A549 treated with ZK216348 at 1 μM for 4 hours (cell line): ENCODE results near the gene CHPF2. TPM values are rescaled to one million over a fixed set of nuclear protein-coding genes. Genes with fewer than 3 reads are reported as not detected.

Experiments used
- total RNA-seq: library from RNA; stranded (reverse); fragments of 200-300 nt; extraction: Qiagen RNA extraction; gene quantifications from 5 replicates; pipeline ENCODE4 v1.2.3, GENCODE V29; 2022; ENCODE audit warnings: low read depth

The CHPF2 gene
- 29.8 to 50.8 TPM (median 45.0 TPM) in 5 replicates for total RNA-seq

DNA sequence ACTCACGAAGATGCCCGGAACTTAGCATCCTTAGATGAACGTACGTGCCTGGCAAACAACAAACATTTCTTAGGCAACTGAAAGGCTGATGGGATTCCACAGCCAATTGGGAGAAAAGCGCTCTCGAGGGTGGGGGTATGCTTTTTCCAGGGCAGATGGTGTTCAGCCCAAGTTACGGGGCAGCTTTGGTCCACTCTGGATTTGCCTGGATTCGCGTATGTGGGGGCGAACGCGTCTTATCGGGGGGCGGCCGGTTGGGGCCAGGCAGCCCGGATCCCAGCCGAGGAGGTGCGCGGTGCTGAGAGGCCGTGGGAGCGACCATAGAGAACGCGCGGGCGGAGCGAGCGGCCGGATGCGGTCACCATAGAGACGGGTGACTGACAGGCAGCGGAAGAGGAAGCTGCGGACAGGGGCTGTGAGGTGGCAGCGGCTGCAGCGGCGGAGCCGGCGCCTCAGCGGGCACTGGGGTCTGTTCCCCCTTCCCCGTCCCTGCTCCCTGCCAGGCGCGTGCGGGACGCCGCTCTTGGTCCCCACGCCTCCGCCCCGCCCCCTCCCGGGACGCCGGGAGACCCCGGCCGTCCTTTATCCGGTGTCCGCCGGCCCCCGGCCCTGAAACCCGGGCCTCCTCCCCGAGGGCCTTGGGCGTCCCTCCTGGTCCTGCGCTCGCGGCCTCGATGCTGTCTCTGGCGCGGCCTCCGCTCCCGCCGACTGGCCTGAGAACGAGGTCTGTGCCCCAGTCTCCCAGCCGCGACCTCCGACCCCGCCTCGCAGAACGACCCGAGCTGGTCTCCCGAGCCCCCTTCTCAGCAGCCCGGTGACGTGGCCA lies at the start of gene CHPF2:
Gene CHPF2, plus strand, starts transcription at position 393 of the 826 bp plus-strand sequence. CDS start 1,529 bp downstream, outside the sequence.

DNA sequence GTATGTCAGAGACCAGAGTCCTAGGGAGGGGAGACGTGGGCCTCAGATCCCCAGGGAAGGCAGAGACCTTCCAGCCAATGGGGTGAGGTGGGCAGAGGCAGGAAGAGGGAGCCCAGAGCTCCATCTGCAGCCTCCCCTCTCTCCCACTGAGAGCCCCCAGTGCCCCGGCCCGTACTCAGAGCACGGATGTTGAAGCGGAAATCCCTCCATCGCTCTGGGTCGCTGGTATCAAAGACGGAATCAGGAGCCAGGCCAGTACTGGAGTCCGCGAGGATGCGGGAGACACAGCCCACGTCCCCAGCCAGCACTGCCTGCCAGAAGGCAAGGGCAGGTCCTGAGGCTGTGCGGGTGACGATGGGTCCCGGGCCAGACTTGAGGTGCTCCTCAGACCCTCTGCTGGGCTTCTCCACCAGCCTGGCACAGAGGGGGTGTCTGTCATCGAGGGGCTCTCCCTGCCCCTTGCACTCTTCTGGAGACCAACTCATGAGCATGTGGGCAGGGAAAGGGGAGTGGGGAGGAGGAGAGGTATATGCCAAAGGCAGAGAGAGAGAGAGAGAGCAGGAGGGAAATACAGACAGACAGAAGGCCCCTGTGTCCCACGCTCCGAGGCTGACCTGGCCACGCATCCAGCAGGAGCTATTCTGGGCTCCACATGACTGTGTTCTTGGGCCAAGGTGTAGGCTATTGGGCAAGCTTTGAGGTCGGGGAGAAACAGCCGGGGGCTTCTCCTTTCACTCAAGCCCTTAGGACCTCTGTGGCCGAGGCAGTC lies 45.5 kb upstream of the CHPF2 start, which contains the start of gene ASB10:
Gene ASB10, minus strand, starts transcription at position 611 of the 769 bp plus-strand sequence. Its CDS starts 120 bp downstream, at position 491.

DNA sequence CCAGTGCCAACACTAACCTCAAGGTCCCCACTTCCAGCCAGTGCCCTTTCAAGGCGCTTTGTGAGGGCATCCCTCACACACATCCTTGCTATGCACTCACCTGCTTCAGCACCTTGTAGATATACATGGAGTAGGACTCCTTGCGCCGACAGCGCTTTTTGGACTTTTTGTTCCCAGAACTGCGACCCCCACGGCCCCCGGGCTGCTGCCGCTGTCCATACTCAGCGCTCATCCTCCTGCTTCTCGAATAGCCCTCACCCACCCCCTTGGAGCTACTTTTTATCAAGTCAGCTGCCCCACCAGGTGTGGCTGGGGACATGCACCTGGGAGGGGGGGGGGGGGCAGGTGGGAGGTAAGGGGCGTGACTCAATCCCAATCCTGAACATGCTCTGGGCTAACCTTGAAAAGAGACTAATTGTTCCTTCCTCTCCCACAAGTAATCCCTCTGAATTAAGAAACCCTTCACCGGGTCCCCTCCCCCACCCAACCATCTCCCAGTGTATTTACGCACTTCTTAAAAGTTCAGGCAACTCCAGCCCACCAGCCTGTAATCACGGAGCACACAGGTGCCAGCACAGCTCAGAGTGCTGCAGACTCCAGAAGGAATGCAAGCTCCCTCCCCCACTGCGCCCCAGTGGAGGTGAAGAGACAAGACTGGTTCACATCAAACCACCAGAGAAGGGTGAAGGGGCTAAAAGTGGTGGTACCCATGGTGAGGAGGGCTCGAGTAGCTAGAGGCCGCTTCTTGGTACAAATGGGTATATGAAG lies 22.0 kb upstream of the CHPF2 start, which contains the start of gene H2BK1:
Gene H2BK1, minus strand, starts transcription at position 402 of the 768 bp plus-strand sequence. Its CDS starts 170 bp downstream, at position 232.

DNA sequence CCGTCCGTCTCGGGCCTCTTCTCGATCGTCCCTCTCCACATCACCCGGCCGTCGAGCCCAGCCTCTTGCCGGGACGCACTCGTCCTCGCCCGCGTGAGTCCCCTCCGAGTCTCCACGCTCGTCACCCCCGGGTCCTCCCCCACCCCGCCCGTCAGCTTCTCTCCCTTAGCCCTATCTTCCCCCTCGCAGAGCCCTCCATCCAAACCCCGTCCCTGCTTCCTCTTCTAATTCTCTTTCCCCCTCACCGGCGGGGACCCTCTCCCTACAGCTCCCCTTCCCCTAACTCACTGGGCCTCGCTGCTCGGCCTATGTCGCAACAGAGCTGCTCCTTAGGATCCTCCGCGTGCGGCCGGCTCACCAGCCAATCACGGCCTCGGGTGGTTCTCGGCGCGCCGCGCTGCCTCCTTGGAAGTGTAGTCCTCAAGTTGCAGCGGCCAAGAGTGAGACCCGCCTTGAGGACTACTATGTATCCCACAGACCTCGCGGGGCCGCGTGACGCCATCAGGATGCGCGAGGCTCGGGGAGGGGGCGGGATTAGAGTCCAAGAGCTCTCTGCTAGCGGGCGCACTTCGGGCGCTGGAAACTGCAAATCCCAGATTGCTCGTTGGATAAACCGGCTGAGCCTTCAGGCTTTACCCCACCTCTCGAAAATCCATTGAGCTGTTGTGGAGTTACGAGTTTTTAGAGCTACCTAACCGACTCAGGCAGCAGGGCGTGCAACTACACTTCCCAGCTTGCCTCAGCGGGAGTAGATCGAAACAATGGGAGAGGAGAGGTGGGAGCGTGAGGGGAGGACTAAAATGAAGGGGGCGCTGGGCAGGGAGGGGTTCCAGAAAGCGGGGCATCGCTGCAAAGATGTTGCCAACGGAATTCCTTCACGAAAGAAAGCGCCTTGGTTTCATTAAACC lies 5.2 kb upstream of the CHPF2 start, which contains the start of gene ABCF2:
Gene ABCF2, minus strand, starts transcription at position 331 of the 908 bp plus-strand sequence. CDS start 747 bp downstream, outside the sequence.

GRCh38 chr7:151248346-151249033 lies 16.2 kb downstream of the CHPF2 start, which contains the start of gene SMARCD3:
SMARCD3 (minus strand) TSS chr7:151248694; CDS start chr7:151248562, 132 bp downstream.

Other genes with a start within 250 kb of the CHPF2 start
- gene NOS3, start 241.5 kb upstream of the CHPF2 start, total RNA-seq = 0.07 to 1.0 TPM (median 0.46 TPM) in 5 replicates
- 0.25 to 0.94 TPM (median 0.43 TPM) in 5 replicates for gene ATG9B, start 208.0 kb upstream of the CHPF2 start, total RNA-seq
- gene ABCB8, start 204.0 kb upstream of the CHPF2 start, total RNA-seq = 26.6 to 53.5 TPM (median 47.4 TPM) in 5 replicates
- 6.8 to 11.5 TPM (median 9.8 TPM) in 5 replicates for gene ASIC3, start 184.0 kb upstream of the CHPF2 start, total RNA-seq
- gene CDK5, start 174.6 kb upstream of the CHPF2 start, total RNA-seq = 31.4 to 36.6 TPM (median 35.2 TPM) in 5 replicates
- gene SLC4A2, start 172.9 kb upstream of the CHPF2 start, total RNA-seq = 149 to 300 TPM (median 293 TPM) in 5 replicates
- 40.8 to 89.4 TPM (median 74.8 TPM) in 5 replicates for gene FASTK, start 151.7 kb upstream of the CHPF2 start, total RNA-seq
- 25.0 to 62.9 TPM (median 56.1 TPM) in 5 replicates for gene TMUB1, start 149.0 kb upstream of the CHPF2 start, total RNA-seq
- 37.7 to 73.4 TPM (median 64.2 TPM) in 5 replicates for gene AGAP3, start 146.0 kb upstream of the CHPF2 start, total RNA-seq
- gene GBX1, start 64.8 kb upstream of the CHPF2 start, total RNA-seq = 0.23 TPM in 1 of 5 replicates, not detected in the others
- gene ASB10, start 45.2 kb upstream of the CHPF2 start, total RNA-seq = not detected in 5 replicates
- not detected in 5 replicates for gene H2BK1, start 22.0 kb upstream of the CHPF2 start, total RNA-seq
- gene ABCF2, start 5.3 kb upstream of the CHPF2 start, total RNA-seq = 49.7 to 70.8 TPM (median 65.5 TPM) in 5 replicates
- 8.0 to 11.8 TPM (median 10.5 TPM) in 5 replicates for gene SMARCD3, start 16.2 kb downstream of the CHPF2 start, total RNA-seq
- 38.6 to 67.8 TPM (median 39.0 TPM) in 5 replicates for gene NUB1, start 109.3 kb downstream of the CHPF2 start, total RNA-seq
- 0.13 to 0.23 TPM (median 0.18 TPM) in 3 of 5 replicates, not detected in the others for gene WDR86, start 177.6 kb downstream of the CHPF2 start, total RNA-seq
- gene CRYGN, start 207.7 kb downstream of the CHPF2 start, total RNA-seq = not detected in 5 replicates